GM18507 (cell line): ENCODE results near the gene BUD31.

ENCODE experiments used
- DNase-seq: peaks from one replicate; pipeline ENCODE4 v3.0.0; 2011; ENCODE audit warnings: low read depth; ENCODE audit not compliant: insufficient read length; ENCODE audit errors: extremely low spot score
- FAIRE-seq: peaks from 2 replicates; lab custom pipeline; 2011; peaks lifted over from hg19 to GRCh38; lab: Jason Lieb, UNC

Gene BUD31

GRCh38 chr7:99457050-99457649 is 48.4 kb downstream of the BUD31 start:
- no peak for FAIRE-seq
- DNase-seq: no peak

GRCh38 chr7:99457650-99458493 is 49.1 kb downstream of the BUD31 start:
- FAIRE-seq (no peak), DNase-seq (no peak)

DNA sequence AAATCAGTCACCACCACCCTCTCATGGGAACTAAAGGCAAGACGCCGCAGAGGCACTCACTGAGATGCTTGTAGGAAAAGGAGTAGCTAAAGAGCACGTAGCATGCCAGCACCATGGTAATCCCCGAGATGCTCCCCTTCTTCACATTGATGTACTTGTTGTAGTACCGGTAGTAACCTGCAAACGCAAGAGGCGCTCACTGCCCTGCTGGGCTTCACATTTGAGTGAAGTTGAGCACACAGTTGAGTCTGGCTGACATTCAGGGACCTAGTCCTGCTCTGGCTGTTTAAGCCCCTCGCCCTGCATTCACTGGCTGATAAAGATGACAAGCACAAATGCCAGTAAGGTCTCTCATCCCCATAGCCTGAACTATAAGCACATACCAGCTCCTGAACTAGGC is 50.3 kb downstream of the BUD31 start:
- DNase-seq (no peak), FAIRE-seq (no peak)

- no peak for DNase-seq
- FAIRE-seq: no peak
Observed at GRCh38 chr7:99460651-99461050, 51.9 kb downstream of the BUD31 start.

DNA sequence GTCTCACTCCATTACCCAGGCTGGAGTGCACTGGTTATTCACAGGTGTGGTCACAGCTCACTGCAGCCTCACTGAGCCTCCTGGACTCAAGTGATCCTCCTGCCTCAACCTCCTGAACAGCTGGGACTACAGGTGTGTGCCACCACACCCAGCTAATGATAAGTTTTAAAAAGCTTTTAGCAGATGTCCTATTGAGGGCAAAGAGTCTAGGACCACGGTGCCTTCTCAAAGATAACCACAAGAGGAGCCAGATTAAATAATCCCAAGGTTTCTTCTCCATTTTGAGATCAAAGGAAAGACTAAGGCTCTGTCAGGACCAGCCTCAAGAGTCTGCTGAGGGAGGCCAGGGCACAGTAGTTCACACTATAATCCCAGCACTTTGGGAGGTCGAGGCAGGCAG is 52.5 kb downstream of the BUD31 start:
- DNase-seq (no peak), FAIRE-seq (no peak)

GRCh38 chr7:99465421-99465768 is 56.6 kb downstream of the BUD31 start:
- DNase-seq (no peak), FAIRE-seq (no peak)

- DNase-seq (no peak), FAIRE-seq (no peak)
Observed at GRCh38 chr7:99468336-99468918, 59.7 kb downstream of the BUD31 start.
